ENCODE data around the gene POFUT1.
"Not testable (repeated sequence)": the region's sequence is repeated elsewhere in the genome, so short reads cannot be mapped to it uniquely, and the experiment has no call there.

The POFUT1 gene

DNA sequence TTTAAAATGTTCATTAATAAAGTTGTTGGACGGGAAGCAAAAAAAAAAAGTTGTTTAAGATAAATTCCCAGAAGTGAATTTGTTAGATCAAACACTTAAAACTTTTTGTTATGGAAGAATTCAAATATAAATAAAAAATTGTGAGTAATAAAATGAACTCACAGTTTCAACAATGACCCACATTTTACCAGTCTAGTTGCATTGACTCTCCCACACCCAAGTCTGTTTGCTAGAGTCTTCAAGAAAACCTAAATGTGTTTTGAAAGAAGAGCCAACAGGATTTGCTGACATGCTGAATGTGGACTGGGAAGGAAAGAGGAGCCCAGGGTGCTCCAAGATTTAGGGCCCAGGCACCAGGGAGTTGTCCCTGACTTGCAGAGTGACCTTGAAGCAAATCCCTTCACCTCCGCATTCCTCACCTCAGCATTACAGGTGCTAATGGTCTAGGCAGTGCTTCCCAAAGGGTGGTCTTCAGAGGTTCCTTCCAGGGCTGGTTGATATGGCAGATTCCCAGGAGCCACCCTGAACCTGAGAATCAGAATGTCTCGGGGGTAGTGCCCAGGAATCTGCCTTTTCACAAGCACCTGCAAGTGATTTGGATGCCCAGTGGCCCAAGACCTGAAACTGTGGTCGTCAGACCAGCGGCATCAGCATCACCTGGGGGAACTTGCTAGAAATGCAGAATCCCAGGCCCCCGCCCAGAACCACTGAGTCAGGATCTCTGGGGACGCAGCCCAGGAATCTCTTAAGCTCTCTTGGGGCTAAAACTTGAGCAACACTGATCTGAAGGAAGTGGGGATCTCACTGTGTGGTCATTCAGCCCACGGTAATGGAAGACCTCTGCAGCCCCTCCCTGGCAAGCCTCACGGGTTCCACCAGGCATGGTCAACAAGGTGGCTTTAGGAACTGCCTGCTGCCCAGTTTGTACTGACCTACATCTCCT lies 31.1 kb downstream of the POFUT1 start:
- no peaks in the 10 kb centered on the region for H3K27me3 ChIP-seq (ENCODE audit: low read depth, low read length)
- no peak overlapping the region for H3K27ac ChIP-seq (ENCODE audit: low read length)
- H3K4me1 ChIP-seq (ENCODE audit: control insufficient read depth in 1 of 2, insufficient read depth in 2 of 2, low read length in 2 of 2), result peaks cover 0 to 4% of the 10 kb centered on the region in 2 donors
- H3K9me3 ChIP-seq (ENCODE audit: control insufficient read depth in 1 of 2, low read length in 2 of 2), result no peaks in the 10 kb centered on the region
- H3K4me3 ChIP-seq (ENCODE audit: low read depth in 1 of 2, low read length in 2 of 2), result no peak overlapping the region
- peaks cover 16 to 31% of the 10 kb centered on the region in 2 donors for H3K36me3 ChIP-seq (ENCODE audit: control insufficient read depth in 1 of 2, insufficient read depth in 2 of 2, low read length in 2 of 2)

DNA sequence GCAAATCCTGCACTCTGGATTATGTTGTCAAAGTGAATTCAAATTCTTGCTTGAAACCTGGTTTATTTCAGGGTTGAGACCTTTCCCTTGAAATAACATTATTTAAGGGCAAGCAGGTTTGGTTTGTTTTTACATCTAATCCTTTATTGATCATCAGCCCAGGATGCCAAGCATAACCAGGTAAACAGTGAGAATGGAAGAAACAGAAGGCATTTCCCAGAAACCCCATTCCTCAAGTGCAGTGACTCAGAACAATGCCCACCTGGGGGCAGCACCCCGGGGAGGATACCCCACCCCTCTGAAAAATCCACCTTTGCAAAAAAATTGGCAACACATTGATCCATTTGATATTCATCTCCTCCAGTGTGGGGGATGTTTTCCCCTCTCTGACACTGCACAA lies 32.5 kb downstream of the POFUT1 start:
- Histone ChIP-seq H3K4me1 (ENCODE audit: control insufficient read depth in 1 of 2, insufficient read depth in 2 of 2, low read length in 2 of 2) (peaks cover 0 to 4% of the 10 kb centered on the region in 2 donors), H3K4me3 (ENCODE audit: low read depth in 1 of 2, low read length in 2 of 2) (no peak overlapping the region), H3K27ac (ENCODE audit: low read length) (no peak overlapping the region), H3K36me3 (ENCODE audit: control insufficient read depth in 1 of 2, insufficient read depth in 2 of 2, low read length in 2 of 2) (peaks cover 8 to 18% of the 10 kb centered on the region in 2 donors), H3K27me3 (ENCODE audit: low read depth, low read length) (no peaks in the 10 kb centered on the region), H3K9me3 (ENCODE audit: control insufficient read depth in 1 of 2, low read length in 2 of 2) (no peaks in the 10 kb centered on the region)

DNA sequence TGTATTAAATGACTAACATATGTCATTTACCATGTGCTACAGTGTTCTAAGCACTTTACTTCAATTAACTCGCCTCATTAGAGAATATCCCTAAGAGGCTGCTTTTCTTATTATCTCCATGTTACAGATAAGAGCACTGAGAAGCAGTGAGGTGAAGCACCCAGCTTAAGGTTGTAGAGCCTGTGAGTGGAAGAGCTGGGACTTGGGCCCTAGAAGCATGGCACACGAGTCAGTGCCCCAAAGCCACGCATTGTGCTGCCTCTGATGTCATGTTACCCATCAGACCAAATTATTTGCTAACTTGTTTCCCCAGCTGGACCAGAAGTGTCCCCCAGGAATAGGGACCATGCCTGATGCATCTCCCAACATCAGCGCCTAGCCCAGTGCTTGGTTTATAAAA lies 34.1 kb downstream of the POFUT1 start:
- Histone ChIP-seq H3K4me1 (ENCODE audit: control insufficient read depth in 1 of 2, insufficient read depth in 2 of 2, low read length in 2 of 2) (no peaks in the 10 kb centered on the region), H3K4me3 (ENCODE audit: low read depth in 1 of 2, low read length in 2 of 2) (no peak overlapping the region), H3K27ac (ENCODE audit: low read length) (no peak overlapping the region), H3K27me3 (ENCODE audit: low read depth, low read length) (no peaks in the 10 kb centered on the region), H3K36me3 (ENCODE audit: control insufficient read depth in 1 of 2, insufficient read depth in 2 of 2, low read length in 2 of 2) (peaks cover 0 to 5% of the 10 kb centered on the region in 2 donors), H3K9me3 (ENCODE audit: control insufficient read depth in 1 of 2, low read length in 2 of 2) (no peaks in the 10 kb centered on the region)

DNA sequence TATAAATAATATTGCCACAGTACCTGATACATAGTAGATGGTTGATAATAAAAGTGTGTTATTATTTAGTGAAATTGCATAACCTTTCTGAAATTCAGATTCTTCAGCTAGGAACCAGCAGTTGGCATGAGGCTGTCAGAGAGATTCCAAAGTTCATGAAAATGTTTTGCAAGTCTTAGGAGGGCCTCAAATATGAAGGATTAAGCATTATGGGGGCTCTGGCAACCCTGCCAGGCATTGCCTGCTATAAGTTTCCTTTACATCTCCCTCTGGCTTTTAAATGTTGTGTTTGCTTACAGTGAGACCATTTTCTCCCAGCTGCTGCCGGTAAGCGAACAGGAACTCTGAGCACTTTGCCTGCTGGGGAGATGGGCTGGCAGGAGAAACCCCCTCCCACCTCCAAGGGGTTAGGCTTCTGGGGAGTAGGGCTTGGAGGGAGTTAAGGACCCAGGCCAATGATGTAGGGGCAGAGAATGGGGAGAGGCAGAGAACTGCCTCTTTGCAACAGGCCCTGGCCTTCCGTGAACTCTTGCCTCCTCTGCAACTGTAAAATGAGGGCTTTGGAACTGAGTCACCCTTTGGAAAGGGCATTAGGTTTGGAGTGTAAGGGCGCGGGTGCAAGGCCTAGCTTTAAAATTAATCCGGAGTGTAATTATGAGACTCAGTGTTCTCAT lies 36.6 kb downstream of the POFUT1 start:
- H3K27me3 ChIP-seq (ENCODE audit: low read depth, low read length), result no peaks in the 10 kb centered on the region
- no peaks in the 10 kb centered on the region for H3K9me3 ChIP-seq (ENCODE audit: control insufficient read depth in 1 of 2, low read length in 2 of 2)
- H3K27ac ChIP-seq (ENCODE audit: low read length), result no peak overlapping the region
- no peaks in the 10 kb centered on the region for H3K36me3 ChIP-seq (ENCODE audit: control insufficient read depth in 1 of 2, insufficient read depth in 2 of 2, low read length in 2 of 2)
- no peaks in the 10 kb centered on the region for H3K4me1 ChIP-seq (ENCODE audit: control insufficient read depth in 1 of 2, insufficient read depth in 2 of 2, low read length in 2 of 2)
- no peak overlapping the region for H3K4me3 ChIP-seq (ENCODE audit: low read depth in 1 of 2, low read length in 2 of 2)

DNA sequence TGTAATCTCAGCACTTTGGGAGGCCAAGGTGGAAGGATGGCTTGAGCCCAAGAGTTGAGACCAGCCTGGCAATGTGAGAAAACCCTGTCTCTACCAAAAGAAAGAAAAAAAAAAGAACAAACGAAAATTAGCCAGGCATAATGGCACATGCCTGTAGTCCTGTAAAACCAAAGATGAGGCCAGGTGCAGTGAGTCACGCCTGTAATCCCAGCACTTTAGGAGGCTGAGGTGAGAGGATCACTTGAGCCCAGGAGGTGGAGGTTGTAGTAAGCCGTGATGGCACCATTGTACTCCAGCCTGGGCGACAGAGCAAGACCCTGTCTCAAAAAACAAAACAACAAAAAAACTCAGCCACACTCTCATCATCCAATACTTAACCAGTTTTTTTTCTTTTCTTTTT lies 37.3 kb downstream of the POFUT1 start:
- no peak overlapping the region for H3K27ac ChIP-seq (ENCODE audit: low read length)
- H3K9me3 ChIP-seq (ENCODE audit: control insufficient read depth in 1 of 2, low read length in 2 of 2), result no peaks in the 10 kb centered on the region
- H3K36me3 ChIP-seq (ENCODE audit: control insufficient read depth in 1 of 2, insufficient read depth in 2 of 2, low read length in 2 of 2), result no peaks in the 10 kb centered on the region
- H3K4me1 ChIP-seq (ENCODE audit: control insufficient read depth in 1 of 2, insufficient read depth in 2 of 2, low read length in 2 of 2), result no peaks in the 10 kb centered on the region
- no peaks in the 10 kb centered on the region for H3K27me3 ChIP-seq (ENCODE audit: low read depth, low read length)
- H3K4me3 ChIP-seq (ENCODE audit: low read depth in 1 of 2, low read length in 2 of 2), result no peak overlapping the region

DNA sequence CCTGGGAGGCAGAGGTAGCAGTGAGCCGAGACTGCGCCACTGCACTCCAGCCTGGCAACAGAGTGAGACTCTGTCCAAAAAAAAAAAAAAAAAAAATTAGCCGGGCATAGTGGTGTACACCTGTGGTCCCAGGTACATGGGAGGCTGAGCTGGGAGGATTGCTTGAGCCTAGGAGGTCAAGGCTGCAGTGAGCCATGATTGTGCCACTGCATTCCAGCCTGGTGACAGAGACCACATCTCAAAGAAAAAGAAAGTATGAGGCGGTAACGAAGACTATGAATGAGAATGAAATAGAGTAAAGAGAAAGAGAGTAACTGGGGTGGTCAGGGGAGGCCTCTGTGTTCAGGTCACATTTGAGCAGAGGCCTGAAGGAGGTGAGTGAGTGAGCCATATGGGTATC lies 38.5 kb downstream of the POFUT1 start:
- H3K4me3 ChIP-seq (ENCODE audit: low read depth in 1 of 2, low read length in 2 of 2); H3K36me3 ChIP-seq (ENCODE audit: control insufficient read depth in 1 of 2, insufficient read depth in 2 of 2, low read length in 2 of 2); H3K27ac ChIP-seq (ENCODE audit: low read length); H3K9me3 ChIP-seq (ENCODE audit: control insufficient read depth in 1 of 2, low read length in 2 of 2); H3K27me3 ChIP-seq (ENCODE audit: low read depth, low read length); H3K4me1 ChIP-seq (ENCODE audit: control insufficient read depth in 1 of 2, insufficient read depth in 2 of 2, low read length in 2 of 2): not testable (repeated sequence)

DNA sequence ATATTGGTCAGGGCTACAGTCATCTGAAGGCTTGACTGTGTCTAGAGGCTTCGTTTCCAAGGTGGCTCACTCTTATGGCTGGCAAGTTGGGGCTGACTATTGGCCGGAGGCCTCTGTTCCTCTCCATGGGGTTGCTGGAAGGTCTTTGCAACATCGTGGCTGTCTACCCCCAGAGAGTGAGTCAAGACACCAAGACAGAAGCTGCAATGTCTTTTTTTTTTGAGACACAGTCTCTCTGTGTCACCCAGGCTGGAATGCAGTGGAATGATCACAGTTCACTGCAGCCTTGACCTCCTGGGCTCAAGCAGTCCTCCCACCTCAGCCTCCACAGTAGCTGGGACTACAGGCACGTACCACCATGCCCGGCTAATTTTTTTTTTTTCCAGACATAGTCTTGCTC lies 40.4 kb downstream of the POFUT1 start:
- Histone ChIP-seq H3K4me1 (ENCODE audit: control insufficient read depth in 1 of 2, insufficient read depth in 2 of 2, low read length in 2 of 2) (no peaks in the 10 kb centered on the region), H3K36me3 (ENCODE audit: control insufficient read depth in 1 of 2, insufficient read depth in 2 of 2, low read length in 2 of 2) (no peaks in the 10 kb centered on the region), H3K4me3 (ENCODE audit: low read depth in 1 of 2, low read length in 2 of 2) (no peak overlapping the region), H3K27me3 (ENCODE audit: low read depth, low read length) (no peaks in the 10 kb centered on the region), H3K9me3 (ENCODE audit: control insufficient read depth in 1 of 2, low read length in 2 of 2) (no peaks in the 10 kb centered on the region), H3K27ac (ENCODE audit: low read length) (no peak overlapping the region)

DNA sequence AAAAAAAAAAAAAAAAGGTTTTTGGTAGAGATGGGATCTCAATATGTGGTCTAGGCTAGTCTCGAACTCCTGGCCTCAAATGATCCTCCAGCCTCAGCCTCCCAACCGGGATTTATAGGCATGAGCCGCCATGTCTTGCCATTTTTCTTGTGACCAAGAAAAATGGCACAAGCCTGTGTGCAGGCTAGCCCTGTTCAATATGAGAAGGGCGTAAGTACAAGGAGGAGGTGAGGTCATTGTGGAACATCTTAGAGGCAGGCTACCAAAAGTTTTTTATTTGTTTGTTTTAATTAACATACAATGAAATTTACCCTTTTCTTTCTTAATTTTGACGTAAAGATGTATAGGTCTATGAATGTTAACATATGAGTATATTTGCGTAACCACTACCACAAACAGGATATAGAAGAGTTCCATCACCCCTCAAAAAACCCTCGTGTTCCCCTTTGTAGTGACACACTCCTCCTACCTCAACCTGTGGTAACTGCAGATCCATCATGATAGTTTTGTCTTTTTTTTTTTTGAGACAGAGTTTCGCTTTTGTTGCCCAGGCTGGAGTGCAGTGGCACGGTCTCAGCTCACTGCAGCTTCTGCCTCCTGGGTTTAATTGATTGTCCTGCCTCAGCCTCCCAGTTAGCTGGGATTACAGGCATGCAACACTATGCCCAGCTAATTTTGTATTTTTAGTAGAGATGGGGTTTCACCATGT lies 41.5 kb downstream of the POFUT1 start:
- no peak overlapping the region for H3K4me3 ChIP-seq (ENCODE audit: low read depth in 1 of 2, low read length in 2 of 2)
- no peaks in the 10 kb centered on the region for H3K27me3 ChIP-seq (ENCODE audit: low read depth, low read length)
- no peaks in the 10 kb centered on the region for H3K9me3 ChIP-seq (ENCODE audit: control insufficient read depth in 1 of 2, low read length in 2 of 2)
- H3K36me3 ChIP-seq (ENCODE audit: control insufficient read depth in 1 of 2, insufficient read depth in 2 of 2, low read length in 2 of 2), result no peaks in the 10 kb centered on the region
- no peaks in the 10 kb centered on the region for H3K4me1 ChIP-seq (ENCODE audit: control insufficient read depth in 1 of 2, insufficient read depth in 2 of 2, low read length in 2 of 2)
- H3K27ac ChIP-seq (ENCODE audit: low read length), result no peak overlapping the region

DNA sequence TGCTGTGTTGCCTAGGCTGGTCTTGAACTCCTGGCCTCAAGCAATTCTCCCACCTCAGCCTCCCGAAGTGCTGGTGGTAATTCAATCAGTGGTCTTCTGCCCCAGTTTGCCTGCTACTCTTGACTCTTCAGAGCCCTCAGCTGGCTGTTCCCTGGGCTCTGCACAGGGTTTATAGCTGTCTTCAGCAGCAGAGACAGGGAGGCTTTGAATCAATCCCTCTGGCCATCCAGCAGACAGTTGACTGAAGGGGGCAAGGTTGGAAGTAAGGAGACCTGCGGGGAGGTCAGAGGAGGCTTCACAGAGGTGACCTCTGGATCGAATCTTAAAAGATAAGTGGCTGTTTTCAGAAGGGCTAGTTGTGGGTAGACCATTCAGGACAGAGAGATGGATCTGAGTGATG lies 43.8 kb downstream of the POFUT1 start:
- Histone ChIP-seq H3K4me1 (ENCODE audit: control insufficient read depth in 1 of 2, insufficient read depth in 2 of 2, low read length in 2 of 2) (no peaks in the 10 kb centered on the region), H3K9me3 (ENCODE audit: control insufficient read depth in 1 of 2, low read length in 2 of 2) (no peaks in the 10 kb centered on the region), H3K36me3 (ENCODE audit: control insufficient read depth in 1 of 2, insufficient read depth in 2 of 2, low read length in 2 of 2) (no peaks in the 10 kb centered on the region), H3K27me3 (ENCODE audit: low read depth, low read length) (no peaks in the 10 kb centered on the region), H3K27ac (ENCODE audit: low read length) (no peak overlapping the region), H3K4me3 (ENCODE audit: low read depth in 1 of 2, low read length in 2 of 2) (no peak overlapping the region)

DNA sequence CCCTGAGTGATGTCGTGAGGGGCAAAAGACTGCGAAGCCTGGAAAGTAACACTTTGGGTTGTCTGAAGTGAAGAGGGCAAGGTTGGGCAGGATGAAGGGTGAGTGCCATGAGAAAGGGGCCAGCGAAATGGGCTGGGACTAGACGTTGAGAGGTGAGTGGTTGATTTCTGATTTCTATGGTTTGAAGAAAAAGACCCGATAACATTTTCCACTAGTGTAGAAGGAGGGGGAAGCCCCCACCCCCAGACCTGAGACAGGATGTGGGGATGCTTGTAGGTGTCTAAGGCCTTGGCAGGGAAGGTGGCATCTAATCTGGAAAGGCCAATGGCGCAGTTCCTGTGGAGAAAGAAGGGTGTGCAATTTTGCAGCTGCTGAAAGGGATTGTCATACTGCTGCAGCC lies 44.5 kb downstream of the POFUT1 start:
- Histone ChIP-seq H3K36me3 (ENCODE audit: control insufficient read depth in 1 of 2, insufficient read depth in 2 of 2, low read length in 2 of 2) (no peaks in the 10 kb centered on the region), H3K4me1 (ENCODE audit: control insufficient read depth in 1 of 2, insufficient read depth in 2 of 2, low read length in 2 of 2) (no peaks in the 10 kb centered on the region), H3K4me3 (ENCODE audit: low read depth in 1 of 2, low read length in 2 of 2) (no peak overlapping the region), H3K27me3 (ENCODE audit: low read depth, low read length) (no peaks in the 10 kb centered on the region), H3K27ac (ENCODE audit: low read length) (no peak overlapping the region), H3K9me3 (ENCODE audit: control insufficient read depth in 1 of 2, low read length in 2 of 2) (no peaks in the 10 kb centered on the region)

DNA sequence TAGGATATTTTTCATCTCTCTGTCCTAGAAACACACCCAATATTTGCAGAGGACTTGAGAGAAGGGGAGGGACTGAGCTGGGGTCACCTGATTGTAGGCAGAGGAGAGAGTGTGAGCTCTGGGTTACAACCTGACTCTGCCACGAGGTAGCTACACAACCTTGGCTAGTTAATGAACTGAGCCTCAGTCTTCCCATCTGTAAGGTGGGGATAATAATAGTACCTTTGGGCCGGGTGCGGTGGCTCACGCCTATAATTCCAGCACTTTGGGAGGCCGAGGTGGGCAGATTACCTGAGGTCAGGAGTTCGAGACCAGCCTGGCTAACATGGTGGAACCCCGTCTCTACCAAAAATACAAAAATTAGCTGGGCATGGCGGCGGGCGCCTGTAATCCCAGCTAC lies 53.3 kb downstream of the POFUT1 start:
- H3K4me1 ChIP-seq (ENCODE audit: control insufficient read depth in 1 of 2, insufficient read depth in 2 of 2, low read length in 2 of 2); H3K4me3 ChIP-seq (ENCODE audit: low read depth in 1 of 2, low read length in 2 of 2); H3K9me3 ChIP-seq (ENCODE audit: control insufficient read depth in 1 of 2, low read length in 2 of 2); H3K36me3 ChIP-seq (ENCODE audit: control insufficient read depth in 1 of 2, insufficient read depth in 2 of 2, low read length in 2 of 2); H3K27me3 ChIP-seq (ENCODE audit: low read depth, low read length); H3K27ac ChIP-seq (ENCODE audit: low read length): not testable (repeated sequence)

Data from muscle layer of duodenum (tissue), 2 donors.